Fibroblast of villous mesenchyme (primary cell): ENCODE measurements around the gene IGF2BP3. TPM values are rescaled to one million over a fixed set of nuclear protein-coding genes. Genes with fewer than 3 reads are reported as not detected.

ENCODE experiments used
- DNase-seq: peaks from one replicate; pipeline ENCODE4 v3.0.0-alpha.2; 2010; ENCODE audit warnings: low read depth
- H3K4me3 ChIP-seq: 2 replicates; pipeline ENCODE4 v1.5.1; 2011; ENCODE audit warnings: low read depth, mild to moderate bottlenecking, low read length
- CTCF ChIP-seq: IDR thresholded peaks from 2 replicates; pipeline ENCODE4 v1.5.1; 2012; ENCODE audit warnings: low read depth, mild to moderate bottlenecking, low read length; ENCODE audit not compliant: insufficient read depth
- total RNA-seq: library from RNA; depleted of rRNA; stranded (reverse); fragments of >200 nt; gene quantifications from 2 replicates; pipeline ENCODE4 v1.2.3, GENCODE V29; 2012

The IGF2BP3 gene
- total RNA-seq, 1 donor = 9.1 TPM

GRCh38 chr7:23308754-23309153 is 161.5 kb downstream of the IGF2BP3 start:
- TF ChIP-seq CTCF = no peak
- no peak for DNase-seq
- no peak overlapping the region for H3K4me3 ChIP-seq

GRCh38 chr7:23306936-23307521 is 163.3 kb downstream of the IGF2BP3 start:
- no peak overlapping the region for H3K4me3 ChIP-seq
- no peak for DNase-seq
- TF ChIP-seq CTCF = no peak

- peak; percentile 64 for DNase-seq
- TF ChIP-seq CTCF = no peak
- H3K4me3 ChIP-seq = peak overlapping the region; percentile 92
These were observed 170.5 kb downstream of the IGF2BP3 start for GRCh38 chr7:23299770-23300300.

GRCh38 chr7:23298885-23299769 is 171.2 kb downstream of the IGF2BP3 start, which contains the start of gene MALSU1:
MALSU1 (plus strand) TSS chr7:23299339; CDS start chr7:23299353, 14 bp downstream.
- TF ChIP-seq CTCF = no peak
- H3K4me3 ChIP-seq = peak within 1 kb of the TSS; percentile 92
- DNase-seq = peak; percentile 96

- peak; percentile 49 for DNase-seq
- TF ChIP-seq CTCF = no peak
- peak overlapping the region; percentile 92 for H3K4me3 ChIP-seq
These were observed 172.0 kb downstream of the IGF2BP3 start for GRCh38 chr7:23298141-23298881.

GRCh38 chr7:23295401-23295697 is 174.9 kb downstream of the IGF2BP3 start:
- no peak for TF ChIP-seq CTCF
- DNase-seq = no peak
- H3K4me3 ChIP-seq = no peak overlapping the region
